PC-9 (cell line): ENCODE data around the gene NKX2-8.

Experiments used
- CTCF ChIP-seq: fragments of 200-600 bp; sonication (generic); conservative IDR thresholded peaks from 2 replicates; pipeline ENCODE4 v1.6.1; 2017; ENCODE audit warnings: mixed run types, antibody characterized with exemption, mild to moderate bottlenecking, moderate library complexity
- EZH2 ChIP-seq: fragments of 200-600 bp; sonication (generic); IDR thresholded peaks from 2 replicates; pipeline ENCODE4 v1.8.0; 2017; ENCODE audit warnings: antibody characterized with exemption, low read depth

GRCh38 chr14:36625436-36625835 is 43.0 kb upstream of the NKX2-8 start:
- TF ChIP-seq CTCF: no peak
- TF ChIP-seq EZH2: no peak
